LHCN-M2 (cell line): ENCODE results near the gene POLQ. TPM values are rescaled to one million over a fixed set of nuclear protein-coding genes. Genes with fewer than 3 reads are reported as not detected.
"Not testable (repeated sequence)": the region's sequence is repeated elsewhere in the genome, so short reads cannot be mapped to it uniquely, and the experiment has no call there.

Experiments used
- DNase-seq: peaks from one replicate; pipeline ENCODE4 v3.0.0-alpha.2; 2012; ENCODE audit warnings: low read depth
- polyA plus RNA-seq: library from polyadenylated mRNA; unstranded; fragments of >200 nt; gene quantifications from one replicate; pipeline ENCODE4 v1.2.1, GENCODE V29; 2012; ENCODE audit warnings: missing spikeins
- total RNA-seq: library from RNA; depleted of rRNA; stranded (reverse); fragments of >200 nt; gene quantifications from 2 replicates; pipeline ENCODE4 v1.2.3, GENCODE V29; 2014; rRNA removed

The POLQ gene
- total RNA-seq, result 11.9 and 14.6 TPM in 2 replicates
- polyA plus RNA-seq, result 1.6 TPM

GRCh38 chr3:121545574-121546455 lies at the start of gene POLQ:
TSS of gene POLQ (minus strand) at chr3:121545988. CDS start at chr3:121545877, 111 bp downstream.
- peak; percentile 95 for DNase-seq

GRCh38 chr3:121594850-121595249 lies 49.1 kb upstream of the POLQ start:
- no peak for DNase-seq

GRCh38 chr3:121593806-121594205 lies 48.0 kb upstream of the POLQ start:
- DNase-seq, result not testable (repeated sequence)

GRCh38 chr3:121592856-121593702 lies 47.3 kb upstream of the POLQ start, which contains the start of gene FBXO40:
TSS of gene FBXO40 (plus strand) at chr3:121593379. CDS start at chr3:121620576, 27,197 bp downstream.
- DNase-seq, result no peak

- no peak for DNase-seq
Observed at GRCh38 chr3:121584418-121584817, 38.6 kb upstream of the POLQ start.

GRCh38 chr3:121581691-121582090 lies 35.9 kb upstream of the POLQ start:
- DNase-seq, result no peak

- no peak for DNase-seq
Observed at GRCh38 chr3:121574449-121574848, 28.7 kb upstream of the POLQ start.

GRCh38 chr3:121567649-121568048 lies 21.9 kb upstream of the POLQ start, which contains the start of gene ARGFX:
TSS of gene ARGFX (plus strand) at chr3:121567949. CDS start at chr3:121570714, 2,765 bp downstream.
- DNase-seq, result no peak

GRCh38 chr3:121566773-121567172 lies 21.0 kb upstream of the POLQ start:
- no peak for DNase-seq

- DNase-seq, result no peak
Observed at GRCh38 chr3:121562148-121562547, 16.4 kb upstream of the POLQ start.

GRCh38 chr3:121557426-121557934 lies 11.7 kb upstream of the POLQ start:
- no peak for DNase-seq

GRCh38 chr3:121552797-121553196 lies 7.0 kb upstream of the POLQ start:
- no peak for DNase-seq

GRCh38 chr3:121552379-121552778 lies 6.6 kb upstream of the POLQ start:
- DNase-seq, result peak; percentile 25

GRCh38 chr3:121545049-121545573 lies 677 bp downstream of the POLQ start:
- DNase-seq, result no peak

- no peak for DNase-seq
Observed at GRCh38 chr3:121542924-121543323, 2.9 kb downstream of the POLQ start.

- DNase-seq, result no peak
Observed at GRCh38 chr3:121531269-121531668, 14.5 kb downstream of the POLQ start.

GRCh38 chr3:121529308-121529707 lies 16.5 kb downstream of the POLQ start:
- no peak for DNase-seq

GRCh38 chr3:121520510-121520909 lies 25.3 kb downstream of the POLQ start:
- no peak for DNase-seq

- DNase-seq, result no peak
Observed at GRCh38 chr3:121517953-121518655, 27.7 kb downstream of the POLQ start.

- DNase-seq, result no peak
Observed at GRCh38 chr3:121515862-121516261, 29.9 kb downstream of the POLQ start.

GRCh38 chr3:121515313-121515712 lies 30.5 kb downstream of the POLQ start:
- no peak for DNase-seq
